GM18870 (cell line): Measurements from ENCODE around the gene RNF227.

ENCODE experiments used
- ATAC-seq: cut with Tn5 transposase; IDR thresholded peaks from one replicate; pipeline ENCODE4 v1.9.1; 2021; ENCODE audit warnings: moderate library complexity; ENCODE audit not compliant: unreplicated experiment

The RNF227 gene

DNA sequence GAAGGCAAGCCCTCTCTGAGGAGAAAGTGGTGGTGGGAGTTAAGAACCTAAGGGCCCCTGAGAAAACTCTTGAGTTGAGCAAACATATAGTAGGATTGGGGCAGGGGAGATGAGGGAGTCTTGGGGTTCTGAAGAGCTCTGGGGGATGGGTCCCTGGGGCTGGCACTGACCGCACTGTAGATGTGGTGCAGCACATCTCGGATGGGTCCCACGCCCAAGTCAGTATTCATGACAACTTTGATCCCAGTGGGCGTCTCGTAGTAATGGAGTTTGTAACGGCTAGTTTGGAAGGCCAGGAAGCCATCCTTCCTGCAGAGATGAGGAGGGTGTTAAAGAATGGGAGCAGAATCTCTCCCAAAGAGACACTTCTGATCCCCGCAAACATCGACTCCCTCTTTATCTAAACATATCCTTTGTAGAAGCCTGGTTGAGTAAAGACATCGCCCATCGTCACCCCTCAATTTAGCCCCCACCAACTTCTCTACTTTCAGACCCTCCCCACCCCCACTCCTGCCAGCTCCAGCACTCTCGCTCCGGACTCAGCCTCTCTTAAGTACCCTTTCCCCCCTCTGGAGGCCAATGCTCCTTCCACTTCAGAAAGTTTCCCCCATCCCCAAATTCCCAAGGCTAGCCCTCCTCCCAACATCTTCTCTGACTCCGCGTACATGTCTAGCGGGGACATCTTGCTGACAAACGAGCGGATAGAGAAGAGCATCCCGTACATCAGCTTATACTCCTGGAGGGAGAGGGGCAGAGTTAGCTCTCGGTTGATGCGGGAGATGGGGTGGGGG lies 14.9 kb upstream of the RNF227 start:
- ATAC-seq: no peak

DNA sequence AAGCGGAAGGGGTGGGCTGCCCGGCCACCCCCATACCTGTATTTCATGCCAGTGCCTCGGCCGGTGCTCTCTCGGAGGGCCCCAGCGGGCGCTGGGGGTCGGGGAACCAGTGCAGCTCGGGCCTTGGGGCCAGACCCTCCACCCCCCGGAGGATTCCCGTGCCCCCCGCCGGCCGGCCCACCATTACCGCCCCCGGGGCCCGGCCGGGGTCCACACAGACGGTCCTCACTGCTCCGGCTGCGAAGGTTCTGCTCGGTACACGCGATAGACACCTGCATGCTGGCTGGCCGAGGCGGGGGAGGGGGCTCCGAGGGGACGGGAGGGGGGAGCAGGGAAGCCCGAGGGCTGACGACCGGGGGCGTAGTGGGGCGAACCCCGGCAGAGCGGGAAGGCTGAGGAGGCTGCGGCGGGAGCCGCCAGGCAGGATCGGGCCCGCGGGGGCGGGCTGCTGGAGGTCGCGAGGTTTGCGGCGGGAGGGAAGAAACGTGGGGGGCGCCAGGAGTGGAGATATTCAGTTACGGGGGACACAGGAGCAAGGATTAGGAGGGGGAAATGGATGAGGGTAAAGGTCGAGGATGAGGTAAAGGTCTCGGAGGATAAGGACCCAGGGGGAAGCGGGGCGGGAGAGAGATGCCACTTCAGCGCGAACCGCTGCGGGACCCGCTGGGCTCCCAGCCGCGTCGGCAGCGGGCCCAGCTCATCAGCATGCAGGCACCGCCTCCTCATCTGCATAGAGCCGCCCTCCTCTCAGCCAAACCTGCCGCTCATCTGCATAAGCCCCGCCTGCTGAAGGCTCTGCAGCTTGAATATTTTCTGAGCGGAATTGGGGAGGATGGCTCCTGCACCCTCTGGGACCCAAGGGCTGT lies 13.3 kb upstream of the RNF227 start, which contains the start of gene KCNAB3:
Gene KCNAB3, minus strand, starts transcription at position 699 of the 866 bp plus-strand sequence. Its CDS starts 421 bp downstream, at position 278.
- ATAC-seq: no peak

DNA sequence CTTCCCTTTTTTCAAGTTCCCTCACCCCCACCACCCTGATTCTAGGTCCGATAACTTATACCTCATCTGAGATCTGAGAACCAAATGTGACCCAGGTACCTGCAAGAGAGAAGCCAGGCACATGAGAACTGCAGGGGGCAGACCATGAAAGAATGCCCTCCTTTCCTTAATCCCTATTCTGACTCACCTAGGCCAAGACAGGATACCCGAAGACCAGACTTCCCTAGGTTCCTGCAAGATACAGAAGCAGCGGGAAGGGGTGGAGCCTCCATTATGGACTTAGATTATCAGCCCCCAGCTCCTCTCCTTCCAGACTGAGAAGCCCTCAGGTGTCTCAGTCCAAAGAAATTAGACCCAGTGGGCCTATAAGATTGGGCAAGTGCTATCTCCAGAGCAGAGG lies 11.5 kb upstream of the RNF227 start:
- ATAC-seq: no peak

DNA sequence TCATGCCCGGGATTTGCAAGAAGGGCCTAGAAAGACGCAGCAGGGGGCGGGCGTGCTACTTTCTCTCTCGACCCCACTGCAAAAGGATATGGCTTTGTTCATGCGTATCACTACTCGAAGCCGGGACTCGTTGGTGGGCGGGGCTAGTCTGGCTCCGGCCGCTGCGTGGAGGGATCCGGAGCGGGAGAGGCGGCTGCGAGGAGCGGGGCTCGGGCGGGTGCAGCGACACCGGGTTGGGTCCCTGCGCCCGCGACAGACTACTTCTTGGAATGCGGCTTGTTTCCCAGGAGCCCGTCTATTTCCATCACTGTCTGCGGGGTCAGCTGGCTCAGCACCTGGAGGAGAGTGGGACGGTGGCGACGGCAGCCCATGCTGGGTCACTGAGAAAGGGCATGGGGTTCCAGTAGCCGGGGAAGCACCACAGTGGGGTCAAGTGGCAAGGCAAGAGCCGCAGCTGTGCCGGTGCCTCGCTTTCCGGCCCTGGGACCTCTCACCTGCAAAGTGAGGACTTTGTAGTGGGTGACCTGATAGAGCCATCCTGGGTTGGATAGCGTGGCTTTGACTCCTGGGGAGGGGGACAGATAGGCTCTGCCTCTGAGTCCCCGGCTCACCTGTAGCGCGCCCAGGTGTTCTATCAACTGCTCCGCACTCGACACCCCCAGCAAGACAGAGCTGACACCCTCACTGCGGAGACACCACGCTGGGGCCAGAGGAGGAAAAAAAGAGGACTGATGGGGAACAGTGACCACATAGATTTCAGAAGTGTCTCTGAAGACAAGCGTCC lies 6.9 kb upstream of the RNF227 start:
- ATAC-seq: no peak

DNA sequence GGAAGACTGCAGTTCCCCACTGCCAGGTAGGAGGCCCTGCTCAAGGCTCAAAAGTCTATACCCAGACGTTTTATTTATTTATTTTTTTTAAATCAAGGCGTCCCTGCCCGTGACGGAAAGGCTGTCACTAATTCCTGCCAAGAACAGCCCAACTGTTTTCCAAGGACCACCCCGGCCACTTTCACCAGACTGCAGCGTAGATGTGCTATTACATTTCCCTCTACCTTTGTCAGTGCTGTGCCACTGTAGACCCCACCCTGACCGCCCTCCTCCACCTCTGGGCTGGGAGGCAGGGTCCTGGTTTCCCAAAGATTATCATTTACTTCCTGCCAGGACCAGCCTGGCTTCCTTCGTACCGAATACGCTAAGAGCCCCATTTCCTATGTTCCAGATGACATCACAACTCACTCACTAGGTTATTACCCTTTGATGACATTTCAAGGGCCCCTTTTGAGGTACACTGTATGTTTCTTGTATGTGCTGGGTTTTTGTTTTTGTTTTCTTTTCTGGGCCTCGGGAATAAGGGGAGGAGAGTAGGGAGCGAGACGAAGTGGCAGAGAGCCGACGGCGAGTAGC lies 6.3 kb upstream of the RNF227 start:
- ATAC-seq: no peak

DNA sequence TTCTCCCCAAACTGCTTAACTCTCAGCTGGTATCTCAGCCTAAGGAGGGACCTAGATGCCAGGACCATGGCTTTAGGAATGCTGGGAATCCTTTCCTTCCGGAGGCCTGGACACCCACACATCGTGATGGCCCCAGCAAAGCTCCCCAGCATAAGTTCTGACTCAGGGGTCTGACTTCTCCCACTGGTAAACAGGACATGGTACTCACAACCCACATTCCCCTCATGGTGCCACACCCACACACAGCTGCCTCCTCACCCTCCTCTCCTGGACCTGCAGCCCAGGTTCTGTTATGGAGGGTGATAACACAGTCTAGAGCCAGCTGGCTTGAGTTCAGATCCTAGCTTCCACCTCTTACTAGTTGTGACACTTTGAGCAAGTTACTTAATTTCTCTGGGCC lies 719 bp upstream of the RNF227 start:
- ATAC-seq: no peak

DNA sequence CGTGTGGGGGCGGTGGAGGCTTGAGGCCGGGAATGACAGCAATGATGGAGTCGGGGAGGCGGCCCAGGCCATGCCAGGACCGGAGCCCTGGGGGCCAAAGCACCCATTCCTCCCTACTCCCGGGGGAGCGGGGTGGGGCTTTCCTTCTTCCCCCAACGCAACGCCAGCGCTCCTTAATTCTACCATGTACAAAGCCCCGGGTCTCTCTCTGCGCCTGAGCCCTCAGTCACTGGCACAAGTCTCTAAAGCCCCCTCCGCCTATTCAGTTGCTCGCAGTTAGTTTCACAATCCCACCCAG lies 245 bp upstream of the RNF227 start:
- no peak for ATAC-seq

DNA sequence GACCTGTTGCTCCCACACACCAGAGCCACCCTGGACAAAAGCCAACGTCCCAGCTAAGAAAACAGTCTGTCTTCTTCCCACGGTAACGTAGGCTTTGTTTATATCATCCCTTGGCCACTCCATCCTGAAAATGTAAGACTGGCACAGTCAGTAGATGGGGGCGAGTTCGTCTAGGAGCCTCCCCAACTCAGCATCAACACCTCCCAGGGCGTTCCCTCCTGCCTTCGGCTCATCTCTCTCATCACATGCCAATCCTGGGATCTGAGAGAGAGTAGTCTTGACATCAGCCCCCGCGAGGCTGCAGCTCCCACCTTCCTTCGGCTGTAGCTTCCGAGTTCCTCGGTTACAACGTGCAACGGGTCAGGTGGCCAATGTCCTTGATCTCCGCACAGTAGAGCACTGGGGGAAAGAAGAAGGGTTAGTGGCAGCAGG lies 894 bp downstream of the RNF227 start:
- ATAC-seq: no peak

DNA sequence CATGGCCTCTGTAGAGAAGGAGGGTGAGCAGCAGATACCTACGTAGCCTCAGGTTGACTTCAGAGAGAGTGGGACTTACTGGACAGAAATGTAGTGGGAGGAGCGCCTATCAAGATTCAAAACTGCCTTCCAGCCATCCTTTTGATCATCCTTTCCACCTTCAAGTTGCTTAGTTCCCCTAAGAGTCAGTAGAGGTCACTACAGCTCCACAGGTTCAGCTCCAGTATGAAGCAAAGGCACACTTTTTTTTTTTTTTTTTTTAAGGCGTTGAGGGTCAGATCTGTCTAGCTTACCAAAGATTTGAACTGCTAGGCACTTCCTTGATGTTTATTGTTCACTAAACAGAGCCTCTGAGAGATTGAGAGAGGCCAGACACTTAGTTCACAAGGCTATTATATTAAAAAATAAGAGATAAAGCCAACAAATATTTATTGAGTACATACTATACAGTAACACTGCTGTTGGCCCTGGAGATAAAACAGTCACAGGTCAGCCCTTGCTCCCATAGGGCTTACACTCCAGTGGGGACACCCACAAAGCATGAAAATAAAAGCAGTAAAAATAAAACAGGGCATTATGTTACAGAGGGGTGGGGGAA lies 3.1 kb downstream of the RNF227 start:
- no peak for ATAC-seq

DNA sequence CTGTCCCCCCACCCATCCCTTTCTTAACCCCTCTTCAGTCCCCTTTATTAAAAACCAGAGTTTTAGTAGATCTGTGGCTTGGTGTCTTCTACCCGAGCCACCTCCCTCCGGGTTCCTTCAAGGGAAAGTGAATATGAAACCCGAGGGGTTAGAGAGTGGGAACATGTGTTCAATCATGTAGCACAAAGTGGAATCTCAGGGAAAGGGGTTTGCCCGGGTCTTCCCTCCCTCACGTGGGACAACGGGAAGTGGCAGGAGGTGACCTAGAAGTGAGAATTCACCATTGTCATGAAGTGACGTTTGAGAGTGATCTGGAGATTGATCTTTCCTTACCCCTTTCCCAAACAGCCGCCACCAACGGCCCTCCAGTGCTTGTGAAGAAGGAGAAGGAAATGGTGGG lies 5.0 kb downstream of the RNF227 start:
- no peak for ATAC-seq

DNA sequence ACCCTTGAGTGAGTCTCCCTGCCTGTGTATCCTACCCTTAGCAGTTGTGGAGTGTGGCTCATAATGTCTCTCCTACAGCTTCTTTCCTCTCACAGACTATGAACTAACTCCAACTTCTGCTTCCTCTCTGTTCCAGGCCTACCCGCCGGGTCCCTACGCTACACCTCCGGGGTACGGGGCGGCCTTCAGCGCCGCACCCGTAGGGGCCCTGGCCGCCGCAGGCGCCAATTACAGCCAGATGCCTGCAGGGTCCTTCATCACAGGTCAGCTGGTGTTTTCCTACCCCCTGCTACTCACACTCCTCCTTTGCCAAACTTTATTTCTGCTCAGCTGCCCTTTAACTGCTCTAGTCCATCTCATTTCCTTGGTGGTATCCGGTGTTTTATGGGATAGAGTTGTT lies 5.4 kb downstream of the RNF227 start:
- no peak for ATAC-seq

DNA sequence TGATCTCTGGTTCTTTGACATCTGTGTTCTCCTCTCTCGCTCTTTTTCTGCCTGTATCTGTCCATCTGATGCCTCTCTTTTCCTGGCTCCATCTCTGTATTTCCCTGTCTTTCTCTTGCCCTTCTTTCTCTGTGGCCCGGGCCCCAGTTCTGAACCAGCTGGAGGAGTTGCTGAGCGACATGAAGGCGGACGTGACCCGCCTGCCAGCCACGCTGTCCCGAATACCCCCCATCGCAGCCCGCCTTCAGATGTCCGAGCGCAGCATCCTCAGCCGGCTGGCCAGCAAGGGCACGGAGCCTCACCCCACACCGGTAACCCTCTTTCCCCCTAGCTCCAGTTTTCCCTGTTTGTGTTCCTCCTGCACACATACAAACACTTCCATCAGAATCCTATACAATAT lies 5.8 kb downstream of the RNF227 start:
- ATAC-seq: no peak

DNA sequence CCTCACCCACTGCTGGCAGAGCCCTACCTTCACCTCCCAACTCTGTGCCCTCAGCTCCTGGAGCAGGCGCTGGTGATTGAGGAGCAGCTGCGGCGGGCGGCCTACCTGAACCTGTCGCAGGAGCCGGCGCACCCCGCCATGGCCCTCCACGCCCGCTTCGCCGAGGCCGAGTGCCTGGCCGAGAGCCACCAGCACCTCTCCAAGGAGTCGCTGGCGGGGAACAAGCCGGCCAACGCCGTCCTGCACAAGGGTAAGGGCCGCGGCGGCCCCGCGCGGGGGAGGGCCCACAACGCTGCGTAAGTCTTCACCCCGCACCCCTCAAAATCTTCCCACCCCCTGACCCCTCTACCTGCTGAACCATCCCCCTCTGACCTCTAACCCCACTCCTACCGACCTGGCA lies 7.0 kb downstream of the RNF227 start:
- no peak for ATAC-seq

DNA sequence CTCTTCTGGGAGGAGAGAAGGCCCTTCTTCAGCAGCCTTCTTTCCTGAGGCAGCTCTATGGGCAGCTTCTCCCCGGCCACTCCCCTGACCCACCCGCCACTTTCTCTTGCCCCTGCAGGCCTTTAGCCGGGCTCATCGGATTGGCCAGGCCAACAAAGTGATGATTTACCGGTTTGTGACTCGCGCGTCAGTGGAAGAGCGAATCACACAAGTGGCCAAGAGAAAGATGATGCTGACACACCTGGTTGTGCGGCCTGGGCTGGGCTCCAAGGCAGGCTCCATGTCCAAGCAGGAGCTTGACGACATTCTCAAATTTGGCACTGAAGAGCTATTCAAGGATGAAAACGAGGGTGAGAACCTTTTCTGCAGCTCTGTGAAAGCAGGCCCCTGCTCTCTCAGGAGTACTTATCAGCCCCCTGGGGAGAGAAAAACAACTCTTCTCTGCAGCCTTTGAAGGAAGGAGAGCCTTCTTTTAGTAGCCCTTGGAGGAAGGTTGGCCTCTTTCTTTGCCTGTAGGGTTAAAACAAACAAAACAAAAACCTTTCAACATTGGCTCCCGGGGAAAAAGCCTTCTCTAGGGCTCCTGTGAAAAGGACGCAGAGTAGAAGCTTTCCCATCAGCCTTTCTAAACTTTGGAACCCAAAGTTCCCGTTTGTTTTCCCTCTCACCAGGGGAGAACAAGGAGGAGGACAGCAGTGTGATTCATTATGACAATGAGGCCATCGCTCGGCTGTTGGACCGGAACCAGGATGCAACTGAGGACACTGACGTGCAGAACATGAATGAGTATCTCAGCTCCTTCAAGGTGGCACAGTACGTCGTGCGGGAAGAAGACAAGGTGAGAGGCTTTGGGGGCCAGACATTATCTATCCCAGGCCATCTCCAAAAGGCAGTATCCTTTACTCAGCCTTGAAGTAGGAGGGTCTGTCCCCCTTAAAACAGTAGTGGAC lies 12.7 kb downstream of the RNF227 start:
- no peak for ATAC-seq

DNA sequence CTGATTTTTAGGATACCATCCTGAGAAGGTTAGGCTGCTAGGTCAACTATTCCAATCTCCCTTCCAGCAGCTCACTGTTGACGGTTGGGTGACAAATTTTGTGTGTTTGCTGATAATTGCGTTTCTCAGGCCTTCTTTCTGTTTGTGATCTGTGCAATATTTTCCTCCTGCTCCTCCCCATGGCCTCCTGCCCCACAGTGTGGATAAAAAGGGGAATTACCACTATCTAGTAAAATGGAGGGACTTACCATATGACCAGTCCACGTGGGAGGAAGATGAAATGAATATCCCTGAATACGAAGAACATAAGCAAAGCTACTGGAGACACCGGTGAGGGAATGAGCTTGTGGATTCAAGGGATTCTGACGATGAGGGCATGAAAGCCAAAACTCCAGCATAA lies 18.3 kb downstream of the RNF227 start:
- ATAC-seq: no peak

DNA sequence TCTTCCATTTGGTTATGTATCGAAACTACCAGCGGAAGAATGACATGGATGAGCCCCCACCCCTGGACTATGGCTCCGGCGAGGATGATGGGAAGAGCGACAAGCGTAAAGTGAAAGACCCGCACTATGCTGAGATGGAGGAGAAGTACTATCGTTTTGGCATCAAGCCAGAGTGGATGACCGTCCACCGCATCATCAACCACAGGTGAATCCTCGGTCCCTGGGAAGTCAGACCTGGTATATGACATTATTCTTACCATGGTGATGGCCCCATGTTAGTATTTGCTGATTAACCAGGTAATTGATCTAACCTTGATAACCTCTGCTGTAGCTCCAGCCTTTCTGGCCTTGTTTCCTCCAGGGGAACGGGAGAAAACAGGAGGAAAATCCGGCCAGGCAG lies 19.0 kb downstream of the RNF227 start:
- ATAC-seq: no peak

DNA sequence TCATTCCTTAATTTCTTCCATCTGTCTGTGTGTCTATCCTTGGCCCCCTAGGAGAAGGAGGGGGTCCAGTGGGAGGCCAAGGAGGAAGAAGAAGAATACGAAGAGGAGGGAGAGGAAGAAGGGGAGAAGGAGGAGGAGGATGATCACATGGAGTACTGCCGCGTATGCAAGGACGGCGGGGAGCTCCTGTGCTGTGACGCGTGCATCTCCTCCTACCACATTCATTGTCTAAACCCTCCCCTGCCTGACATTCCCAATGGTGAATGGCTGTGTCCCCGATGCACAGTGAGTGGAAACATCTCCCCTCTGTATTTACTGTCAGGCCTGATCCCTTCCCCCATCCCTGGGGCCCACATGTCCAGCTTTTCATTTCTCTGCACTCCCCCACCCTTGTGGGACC lies 21.2 kb downstream of the RNF227 start:
- no peak for ATAC-seq

DNA sequence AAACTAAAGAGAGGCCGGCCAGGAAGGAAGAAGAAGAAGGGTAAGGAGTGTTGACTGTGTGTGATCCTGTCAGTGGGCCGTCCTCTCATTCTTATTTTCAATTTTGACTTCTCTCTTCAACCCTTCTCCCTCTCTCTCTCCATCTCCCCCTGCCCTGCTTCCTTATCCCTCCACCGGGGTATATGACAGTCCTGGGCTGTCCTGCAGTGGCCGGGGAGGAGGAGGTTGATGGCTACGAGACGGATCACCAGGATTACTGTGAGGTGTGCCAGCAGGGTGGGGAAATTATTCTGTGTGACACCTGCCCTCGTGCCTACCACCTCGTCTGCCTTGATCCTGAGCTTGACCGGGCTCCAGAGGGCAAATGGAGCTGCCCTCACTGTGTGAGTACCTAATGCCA lies 21.9 kb downstream of the RNF227 start:
- ATAC-seq: no peak

DNA sequence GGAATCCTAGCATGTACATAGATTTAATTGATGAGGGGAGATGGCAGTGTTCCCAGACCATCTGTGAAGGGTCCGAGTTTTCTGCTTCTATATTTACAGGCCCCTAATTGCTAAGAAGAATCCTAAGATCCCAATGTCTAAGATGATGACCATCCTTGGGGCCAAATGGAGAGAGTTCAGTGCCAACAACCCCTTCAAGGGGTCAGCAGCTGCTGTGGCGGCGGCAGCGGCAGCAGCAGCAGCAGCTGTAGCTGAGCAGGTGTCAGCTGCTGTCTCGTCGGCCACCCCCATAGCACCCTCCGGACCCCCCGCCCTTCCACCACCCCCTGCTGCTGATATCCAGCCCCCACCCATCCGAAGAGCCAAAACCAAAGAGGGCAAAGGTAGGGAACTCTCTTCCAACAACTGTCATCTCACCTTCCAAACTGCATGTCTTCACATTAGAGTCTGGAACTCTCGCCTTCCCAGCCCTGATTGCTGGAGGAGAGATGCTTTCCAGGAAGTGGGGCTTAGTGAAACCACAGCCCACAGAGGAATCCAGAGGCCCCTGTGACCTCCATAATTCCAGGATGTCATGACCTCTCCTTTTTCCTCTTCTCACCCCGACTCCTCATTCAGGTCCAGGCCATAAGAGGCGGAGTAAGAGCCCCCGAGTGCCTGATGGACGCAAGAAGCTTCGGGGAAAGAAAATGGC lies 22.8 kb downstream of the RNF227 start:
- no peak for ATAC-seq
